ENCODE data around the gene BOD1. TPM values are rescaled to one million over a fixed set of nuclear protein-coding genes. Genes with fewer than 3 reads are reported as not detected.
A peak's percentile ranks its signal among the peaks of the same experiment; 100 is the strongest.

Gene BOD1
- total RNA-seq, 2 donors from 2014 or later, result 79.3 to 92.9 TPM

GRCh38 chr5:173645890-173646574 is 29.6 kb upstream of the BOD1 start:
- WGBS, 2 experiments (ENCODE audit: insufficient coverage in 1 of 2, insufficient read length in 1 of 2), result 95 to 98% methylated on average over 6 to 10 of the region's 10 CpGs
- peaks cover 9% of the 10 kb centered on the region for H3K4me1 Mint-ChIP-seq
- H3K4me3 Mint-ChIP-seq, result no peak overlapping the region
- H3K9me3 ChIP-seq (ENCODE audit: control insufficient read depth, low read length), result peaks cover 9% of the 10 kb centered on the region
- no peaks in the 10 kb centered on the region for H3K36me3 ChIP-seq (ENCODE audit: control insufficient read depth, insufficient read depth, low read length)
- H3K9ac ChIP-seq (ENCODE audit: extremely low read depth, low read length, poor library complexity, severe bottlenecking), result no peak overlapping the region
- H3K27me3 Mint-ChIP-seq (ENCODE audit: insufficient read depth), result peaks cover 7% of the 10 kb centered on the region
- no peaks in the 10 kb centered on the region for H3K27me3 ChIP-seq (ENCODE audit: control insufficient read depth, insufficient read depth, low read length, poor library complexity, severe bottlenecking)
- no peak for TF ChIP-seq CTCF (conservative IDR thresholded peaks at IDR 0.05)
- H3K27ac Mint-ChIP-seq, result no peak overlapping the region
- H3K9me3 Mint-ChIP-seq, result peaks cover 9% of the 10 kb centered on the region
- no peaks in the 10 kb centered on the region for H3K36me3 Mint-ChIP-seq (ENCODE audit: low read depth)
- peak; percentile 37 for DNase-seq
- no peak overlapping the region for H3K27ac ChIP-seq (ENCODE audit: low read depth, low read length)
- H3K4me1 ChIP-seq (ENCODE audit: control insufficient read depth, insufficient read depth, low read length), result no peaks in the 10 kb centered on the region
- no peak overlapping the region for H3K4me3 ChIP-seq (ENCODE audit: low read length)

GRCh38 chr5:173645437-173645807 is 29.0 kb upstream of the BOD1 start:
- Mint-ChIP-seq H3K9me3 (peaks cover 4% of the 10 kb centered on the region), H3K4me1 (peaks cover 11% of the 10 kb centered on the region), H3K27me3 (ENCODE audit: insufficient read depth) (peaks cover 7% of the 10 kb centered on the region), H3K4me3 (no peak overlapping the region), H3K27ac (no peak overlapping the region), H3K36me3 (ENCODE audit: low read depth) (no peaks in the 10 kb centered on the region)
- peak; percentile 57 for DNase-seq
- no peaks in the 10 kb centered on the region for H3K4me1 ChIP-seq (ENCODE audit: control insufficient read depth, insufficient read depth, low read length)
- peaks cover 3% of the 10 kb centered on the region for H3K9me3 ChIP-seq (ENCODE audit: control insufficient read depth, low read length)
- H3K4me3 ChIP-seq (ENCODE audit: low read length), result no peak overlapping the region
- peak overlapping the region; percentile 4 for H3K27ac ChIP-seq (ENCODE audit: low read depth, low read length)
- no peak overlapping the region for H3K9ac ChIP-seq (ENCODE audit: extremely low read depth, low read length, poor library complexity, severe bottlenecking)
- 68 to 80% methylated on average over 1 to 5 of the region's 5 CpGs for WGBS, 2 experiments (ENCODE audit: insufficient coverage in 1 of 2, insufficient read length in 1 of 2)
- TF ChIP-seq CTCF (conservative IDR thresholded peaks at IDR 0.05), result no peak
- H3K27me3 ChIP-seq (ENCODE audit: control insufficient read depth, insufficient read depth, low read length, poor library complexity, severe bottlenecking), result no peaks in the 10 kb centered on the region
- H3K36me3 ChIP-seq (ENCODE audit: control insufficient read depth, insufficient read depth, low read length), result no peaks in the 10 kb centered on the region

GRCh38 chr5:173644673-173645436 is 28.4 kb upstream of the BOD1 start:
- Histone ChIP-seq H3K27me3 (ENCODE audit: control insufficient read depth, insufficient read depth, low read length, poor library complexity, severe bottlenecking) (no peaks in the 10 kb centered on the region), H3K9ac (ENCODE audit: extremely low read depth, low read length, poor library complexity, severe bottlenecking) (no peak overlapping the region), H3K9me3 (ENCODE audit: control insufficient read depth, low read length) (no peaks in the 10 kb centered on the region), H3K27ac (ENCODE audit: low read depth, low read length) (peak overlapping the region; percentile 4), H3K36me3 (ENCODE audit: control insufficient read depth, insufficient read depth, low read length) (no peaks in the 10 kb centered on the region), H3K4me1 (ENCODE audit: control insufficient read depth, insufficient read depth, low read length) (no peaks in the 10 kb centered on the region), H3K4me3 (ENCODE audit: low read length) (no peak overlapping the region)
- Mint-ChIP-seq H3K27ac (no peak overlapping the region), H3K27me3 (ENCODE audit: insufficient read depth) (peaks cover 7% of the 10 kb centered on the region), H3K4me1 (peaks cover 11% of the 10 kb centered on the region), H3K9me3 (no peaks in the 10 kb centered on the region), H3K4me3 (no peak overlapping the region), H3K36me3 (ENCODE audit: low read depth) (no peaks in the 10 kb centered on the region)
- no peak for TF ChIP-seq CTCF (conservative IDR thresholded peaks at IDR 0.05)
- 94 to 98% methylated on average over 4 to 8 of the region's 8 CpGs for WGBS, 2 experiments (ENCODE audit: insufficient coverage in 1 of 2, insufficient read length in 1 of 2)
- DNase-seq, result peak; percentile 44

Data from endodermal cell (in vitro differentiated cells).